ENCODE data around the gene RPS6KC1.

Gene RPS6KC1

GRCh38 chr1:213180833-213181232, 129.8 kb downstream of the RPS6KC1 start:
- Histone ChIP-seq H3K4me2 (ENCODE audit: low read depth, low read length, poor library complexity, severe bottlenecking) (no peak overlapping the region), H3K36me3 (ENCODE audit: insufficient read depth, low read length) (no peaks in the 10 kb centered on the region), H3K9me2 (replicated peaks; ENCODE audit: low read depth, low read length) (no peaks in the 10 kb centered on the region), H3K9me3 (ENCODE audit: insufficient read depth, low read depth, low read length) (peaks cover 2% of the 10 kb centered on the region; the same call in 1 of the 2 replicates), H2AFZ (ENCODE audit: low read length) (no peak overlapping the region), H3F3A (ENCODE audit: low read depth) (no peaks in the 10 kb centered on the region), H3K27me3 (ENCODE audit: insufficient read depth, low read length, poor library complexity, severe bottlenecking) (no peaks in the 10 kb centered on the region), H3K9ac (ENCODE audit: low read depth, low read length, poor library complexity, severe bottlenecking) (no peak overlapping the region), H4K20me1 (ENCODE audit: insufficient read depth, low read length, poor library complexity, severe bottlenecking) (no peaks in the 10 kb centered on the region), H3K4me3 (ENCODE audit: low read length, poor library complexity, severe bottlenecking) (no peak overlapping the region), H3K4me1 (ENCODE audit: insufficient read depth, low read length, poor library complexity, severe bottlenecking) (no peaks in the 10 kb centered on the region), H3K79me2 (ENCODE audit: insufficient read depth, low read length) (no peaks in the 10 kb centered on the region)
- TF ChIP-seq CTCF (conservative IDR thresholded peaks at IDR 0.05; ENCODE audit: low read length) (no peak), EZH2phosphoT487 (IDR thresholded peaks at IDR 0.05; ENCODE audit: borderline replicate concordance) (no peak)

- no peak overlapping the region for H3K4me2 ChIP-seq (ENCODE audit: low read depth, low read length, poor library complexity, severe bottlenecking)
- TF ChIP-seq CTCF (conservative IDR thresholded peaks at IDR 0.05; ENCODE audit: low read length), result no peak
- no peak for TF ChIP-seq EZH2phosphoT487 (IDR thresholded peaks at IDR 0.05; ENCODE audit: borderline replicate concordance)
- peaks cover 9% of the 10 kb centered on the region for H3K9me3 ChIP-seq (ENCODE audit: insufficient read depth, low read depth, low read length)
- no peak overlapping the region for H3K9ac ChIP-seq (ENCODE audit: low read depth, low read length, poor library complexity, severe bottlenecking)
- H3K4me3 ChIP-seq (ENCODE audit: low read length, poor library complexity, severe bottlenecking), result no peak overlapping the region
- H3K9me2 ChIP-seq (replicated peaks; ENCODE audit: low read depth, low read length), result no peaks in the 10 kb centered on the region
- no peak overlapping the region for H2AFZ ChIP-seq (ENCODE audit: low read length)
- no peaks in the 10 kb centered on the region for H3K79me2 ChIP-seq (ENCODE audit: insufficient read depth, low read length)
- H3K27me3 ChIP-seq (ENCODE audit: insufficient read depth, low read length, poor library complexity, severe bottlenecking), result no peaks in the 10 kb centered on the region
- H3F3A ChIP-seq (ENCODE audit: low read depth), result no peaks in the 10 kb centered on the region
- no peaks in the 10 kb centered on the region for H3K36me3 ChIP-seq (ENCODE audit: insufficient read depth, low read length)
- no peaks in the 10 kb centered on the region for H4K20me1 ChIP-seq (ENCODE audit: insufficient read depth, low read length, poor library complexity, severe bottlenecking)
- no peaks in the 10 kb centered on the region for H3K4me1 ChIP-seq (ENCODE audit: insufficient read depth, low read length, poor library complexity, severe bottlenecking)
Measured at GRCh38 chr1:213183036-213183672, 132.1 kb downstream of the RPS6KC1 start.

- Histone ChIP-seq H3K4me3 (ENCODE audit: low read length, poor library complexity, severe bottlenecking) (no peak overlapping the region), H2AFZ (ENCODE audit: low read length) (no peak overlapping the region), H3K9me3 (ENCODE audit: insufficient read depth, low read depth, low read length) (peaks cover 9% of the 10 kb centered on the region), H3F3A (ENCODE audit: low read depth) (no peaks in the 10 kb centered on the region), H3K4me2 (ENCODE audit: low read depth, low read length, poor library complexity, severe bottlenecking) (no peak overlapping the region), H3K4me1 (ENCODE audit: insufficient read depth, low read length, poor library complexity, severe bottlenecking) (no peaks in the 10 kb centered on the region), H3K27me3 (ENCODE audit: insufficient read depth, low read length, poor library complexity, severe bottlenecking) (no peaks in the 10 kb centered on the region), H3K9me2 (replicated peaks; ENCODE audit: low read depth, low read length) (no peaks in the 10 kb centered on the region), H3K9ac (ENCODE audit: low read depth, low read length, poor library complexity, severe bottlenecking) (no peak overlapping the region), H3K79me2 (ENCODE audit: insufficient read depth, low read length) (no peaks in the 10 kb centered on the region), H3K36me3 (ENCODE audit: insufficient read depth, low read length) (no peaks in the 10 kb centered on the region), H4K20me1 (ENCODE audit: insufficient read depth, low read length, poor library complexity, severe bottlenecking) (no peaks in the 10 kb centered on the region)
- TF ChIP-seq EZH2phosphoT487 (IDR thresholded peaks at IDR 0.05; ENCODE audit: borderline replicate concordance) (no peak), CTCF (conservative IDR thresholded peaks at IDR 0.05; ENCODE audit: low read length) (no peak)
Measured at GRCh38 chr1:213186168-213186567, 135.1 kb downstream of the RPS6KC1 start.

Data from Loucy (cell line).